NAMALWA (cell line): Measurements from ENCODE around the gene CLOCK.
"Not testable (repeated sequence)": the region's sequence is repeated elsewhere in the genome, so short reads cannot be mapped to it uniquely, and the experiment has no call there.

Experiments used
- DNase-seq: peaks from one replicate; pipeline ENCODE4 v3.0.0-alpha.2; 2015; ENCODE audit warnings: low spot score

The CLOCK gene

DNA sequence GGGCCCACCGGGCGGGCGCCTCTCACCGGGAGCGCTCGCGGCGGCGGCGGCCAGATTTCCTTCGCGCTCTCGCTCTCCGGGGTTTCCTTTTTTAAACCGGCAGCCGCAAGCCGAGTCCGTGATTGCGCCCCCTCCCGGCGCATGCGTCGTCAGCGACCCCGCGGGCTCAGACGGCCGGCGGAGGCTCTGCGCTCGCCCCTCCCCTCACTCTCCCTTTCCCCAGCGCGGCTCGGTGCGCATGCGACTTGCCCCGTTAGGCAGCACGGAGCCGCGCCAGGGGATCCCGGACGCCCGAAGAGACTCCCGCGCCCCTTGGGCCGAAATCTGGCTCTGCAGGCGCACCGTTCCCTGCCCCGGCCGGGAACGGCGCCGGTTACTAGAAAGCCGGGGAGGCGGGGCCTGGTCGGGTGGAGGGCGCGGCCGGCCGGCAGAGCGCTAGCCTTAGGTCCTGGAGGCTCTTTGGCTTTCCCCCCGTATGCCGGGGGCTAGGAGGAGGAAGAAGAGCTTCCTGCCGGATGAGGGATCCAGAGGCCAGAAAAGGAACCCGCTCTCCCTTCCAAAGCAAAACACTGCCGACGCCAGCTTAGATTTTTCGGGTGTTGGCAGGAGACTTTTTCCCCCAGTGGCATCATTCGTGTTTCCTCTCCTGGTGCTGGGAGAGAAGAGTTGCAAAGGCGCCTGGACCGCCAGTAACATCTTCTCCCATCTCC lies at the start of gene CLOCK:
Gene CLOCK (minus strand): TSS at position 154 of the 710 bp plus-strand sequence. CDS start 64,124 bp downstream, outside the sequence.
- DNase-seq = peak; percentile 89

DNA sequence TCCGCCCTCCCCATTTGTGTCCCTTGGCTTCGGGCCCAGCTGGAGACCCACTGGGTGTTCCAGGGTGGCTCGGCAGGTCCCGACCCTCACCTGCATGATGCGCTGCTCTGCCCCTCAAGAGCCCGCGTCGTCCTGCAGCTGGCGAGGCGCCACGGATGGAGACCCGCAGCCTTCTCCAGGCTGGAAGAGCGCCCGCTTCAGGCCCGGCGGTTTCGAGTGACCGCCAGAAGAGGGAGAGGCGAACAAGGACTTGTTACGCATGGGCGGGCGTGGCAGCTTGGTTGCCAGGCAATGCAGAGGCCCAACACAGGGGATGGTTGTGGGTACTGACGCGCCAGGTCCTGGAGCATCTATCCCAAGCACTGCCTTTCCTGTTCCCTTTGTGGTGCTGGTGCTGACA lies 45.3 kb upstream of the CLOCK start, which contains the start of gene PDCL2:
Gene PDCL2 (minus strand): TSS at position 232 of the 400 bp plus-strand sequence. CDS start 136 bp downstream, at position 96.
- no peak for DNase-seq

- DNase-seq = no peak
Measured at GRCh38 chr4:55588160-55588559, 41.5 kb upstream of the CLOCK start.

DNA sequence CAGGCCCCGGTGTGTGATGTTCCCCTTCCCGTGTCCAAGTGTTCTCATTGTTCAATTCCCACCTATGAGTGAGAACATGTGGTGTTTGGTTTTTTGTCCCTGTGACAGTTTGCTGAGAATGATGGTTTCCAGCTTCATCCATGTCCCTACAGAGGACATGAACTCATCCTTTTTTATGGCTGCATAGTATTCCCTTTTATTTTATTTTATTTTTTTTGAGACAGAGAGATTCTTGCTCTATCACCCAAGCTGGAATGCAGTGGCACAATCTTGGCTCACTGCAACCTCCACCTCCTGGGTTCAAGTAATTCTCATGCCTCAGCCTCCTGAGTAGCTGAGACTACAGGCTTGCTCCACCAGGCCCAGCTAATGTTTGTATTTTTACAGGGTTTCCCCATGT lies 36.1 kb upstream of the CLOCK start:
- DNase-seq = not testable (repeated sequence)

GRCh38 chr4:55578341-55579010 lies 31.8 kb upstream of the CLOCK start:
- DNase-seq = no peak

DNA sequence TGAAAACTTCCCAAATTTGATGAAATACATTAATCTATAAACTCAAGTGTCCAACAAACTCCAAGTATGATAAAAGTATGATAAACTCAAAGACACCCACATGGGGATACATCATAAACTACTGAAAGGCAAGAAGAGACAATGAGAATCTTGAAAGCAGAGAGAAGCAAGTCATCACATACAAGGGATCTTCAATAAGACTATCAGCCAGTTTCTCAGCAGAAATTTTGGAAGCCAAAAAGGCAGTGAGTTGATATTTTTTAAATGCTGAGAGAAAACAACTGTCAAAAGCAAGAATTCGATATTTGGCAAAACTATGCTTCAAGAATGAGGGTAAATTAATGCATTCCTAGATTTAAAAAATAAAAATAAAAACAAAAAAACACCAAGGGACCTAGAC lies 28.8 kb upstream of the CLOCK start:
- no peak for DNase-seq

DNA sequence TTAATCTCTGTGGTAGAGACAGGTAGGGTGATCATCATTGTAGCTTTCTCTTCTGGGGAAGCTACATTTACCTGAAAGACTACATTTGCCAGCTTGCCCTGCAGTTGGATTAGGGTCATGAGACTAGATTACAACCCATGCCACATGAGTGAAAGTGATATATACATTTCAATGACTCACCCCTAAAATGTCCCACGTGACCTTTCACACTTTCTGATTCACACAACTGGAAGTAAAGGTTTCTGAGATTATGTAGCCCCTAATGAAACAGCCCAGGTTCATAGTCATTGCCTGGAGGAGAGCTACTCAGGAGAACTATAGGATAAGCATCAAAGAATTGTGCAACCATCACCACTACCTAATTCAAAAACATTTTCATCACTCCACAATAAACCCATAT lies 27.5 kb upstream of the CLOCK start:
- DNase-seq = no peak

- no peak for DNase-seq
Measured at GRCh38 chr4:55571806-55572205, 25.1 kb upstream of the CLOCK start.

DNA sequence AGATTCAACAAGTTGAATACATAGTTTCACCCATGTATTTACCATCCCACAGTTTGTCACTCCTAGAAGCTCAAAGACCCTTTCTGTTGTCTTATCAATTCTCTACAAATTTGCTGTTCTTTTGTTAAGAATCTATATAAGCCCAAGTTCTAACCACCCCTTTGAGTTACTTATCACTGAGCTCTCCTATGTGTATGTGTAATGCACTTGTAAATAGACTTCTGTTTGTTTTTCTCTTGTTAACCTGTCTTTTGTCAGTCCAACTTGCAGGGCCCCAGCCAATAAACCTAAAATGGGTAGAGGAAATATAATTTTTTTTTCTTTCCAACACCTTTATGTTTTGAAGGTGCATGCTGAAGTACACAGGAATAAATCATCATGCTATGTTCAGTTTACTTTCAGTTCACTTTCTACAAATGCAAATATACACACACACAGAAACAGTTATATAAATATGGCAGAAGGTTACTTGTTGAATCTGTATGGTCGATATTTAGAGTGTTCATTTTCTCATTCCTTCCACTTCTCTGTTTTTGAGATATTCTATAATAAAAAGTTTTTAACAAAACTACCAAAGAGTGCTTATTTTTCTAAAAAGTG lies 22.3 kb upstream of the CLOCK start:
- no peak for DNase-seq

GRCh38 chr4:55561889-55562288 lies 15.2 kb upstream of the CLOCK start:
- DNase-seq = peak; percentile 80

DNA sequence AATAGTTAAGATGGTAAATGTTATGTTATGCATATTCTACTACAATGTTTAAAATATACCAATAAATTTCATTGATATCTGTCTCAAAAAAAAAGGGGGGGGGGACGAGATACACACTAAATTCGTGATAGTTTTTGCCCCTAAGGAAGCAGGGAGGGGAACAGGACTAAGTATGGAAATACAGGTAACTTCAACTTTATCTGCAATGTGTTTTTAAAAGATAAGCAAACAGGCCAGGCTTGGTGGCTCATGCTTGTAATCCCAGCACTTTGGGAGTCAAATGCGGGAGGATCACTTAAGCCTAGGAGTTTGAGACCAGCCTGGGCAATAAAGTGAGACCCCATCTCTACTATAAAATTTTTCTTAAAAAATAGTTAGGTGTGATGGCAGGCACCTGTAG lies 13.4 kb upstream of the CLOCK start:
- no peak for DNase-seq

- peak; percentile 51 for DNase-seq
Measured at GRCh38 chr4:55554453-55555030, 7.8 kb upstream of the CLOCK start.

- DNase-seq = no peak
Measured at GRCh38 chr4:55553441-55554201, 6.9 kb upstream of the CLOCK start.

- peak; percentile 31 for DNase-seq
Measured at GRCh38 chr4:55551964-55552363, 5.3 kb upstream of the CLOCK start.

DNA sequence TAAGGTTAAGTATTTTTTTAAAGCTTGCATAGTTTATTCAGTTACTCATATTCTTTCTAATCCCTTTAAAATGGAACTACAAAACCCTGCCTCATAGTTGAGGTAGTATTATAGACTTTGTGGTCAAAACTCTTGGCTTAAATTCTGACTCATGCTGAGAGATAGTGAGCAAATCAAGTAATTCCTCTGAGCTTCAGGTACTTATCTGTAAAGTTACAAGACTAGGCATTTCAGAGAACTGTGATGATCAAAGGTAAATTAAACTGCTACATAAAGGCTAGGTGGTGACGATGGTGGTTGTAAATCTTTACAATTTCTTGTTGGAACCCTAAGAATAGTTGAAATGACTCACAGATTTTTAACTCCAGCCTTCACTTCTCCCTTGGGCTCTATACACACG lies 3.2 kb upstream of the CLOCK start:
- no peak for DNase-seq

DNA sequence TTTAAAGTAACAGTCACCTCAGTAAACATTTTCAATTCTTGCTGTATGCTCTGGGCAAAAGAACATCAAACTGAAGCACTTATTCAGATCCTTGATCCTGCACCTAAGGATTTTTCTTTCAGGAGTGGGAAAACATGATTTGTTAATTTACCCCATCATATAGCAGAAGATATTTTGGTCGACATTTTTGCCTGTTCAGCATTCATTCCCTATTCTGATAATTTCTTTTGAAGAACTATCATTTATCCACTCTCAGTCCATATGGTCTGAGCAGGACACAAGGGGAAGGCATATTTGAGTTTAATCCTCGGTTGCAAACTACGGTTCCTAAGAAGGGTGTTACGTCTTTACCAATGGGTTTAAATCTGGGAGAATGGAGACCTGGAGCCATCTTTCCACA lies 1.2 kb upstream of the CLOCK start:
- no peak for DNase-seq

- DNase-seq = no peak
Measured at GRCh38 chr4:55547466-55547770, 709 bp upstream of the CLOCK start.

DNA sequence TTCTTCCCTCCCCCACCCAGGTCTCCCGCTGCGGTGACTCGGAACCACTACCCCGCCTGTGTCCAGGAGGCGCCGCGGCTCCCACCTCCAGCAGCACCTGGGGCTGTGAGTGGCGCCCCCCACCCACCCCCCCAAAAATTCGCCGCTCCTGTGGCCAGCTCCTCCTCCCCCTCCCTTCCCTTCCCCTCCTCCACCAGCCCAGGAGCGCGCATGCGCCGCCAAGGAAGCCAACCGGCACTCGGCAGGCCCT lies 278 bp downstream of the CLOCK start:
- DNase-seq = no peak

- DNase-seq = peak; percentile 73
Measured at GRCh38 chr4:55545641-55546505, 836 bp downstream of the CLOCK start.

DNA sequence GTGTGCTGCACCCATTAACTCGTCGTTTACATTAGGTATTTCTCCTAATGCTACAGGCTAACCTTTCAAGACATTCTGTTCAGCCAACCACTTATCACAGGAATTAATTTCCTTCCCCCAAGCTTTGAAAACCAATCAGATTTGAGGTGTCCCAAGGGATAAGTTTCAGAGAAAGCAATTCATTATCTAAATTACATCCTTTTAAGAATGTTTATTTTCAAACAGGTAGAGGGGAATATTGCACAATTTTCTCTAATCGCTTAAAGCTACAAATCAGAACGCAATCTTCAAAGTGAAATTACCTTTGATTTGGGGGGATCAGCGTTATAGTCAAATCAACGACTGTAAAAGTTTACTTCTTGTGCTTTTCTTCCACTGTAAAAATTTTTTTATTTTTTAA lies 1.6 kb downstream of the CLOCK start:
- no peak for DNase-seq

DNA sequence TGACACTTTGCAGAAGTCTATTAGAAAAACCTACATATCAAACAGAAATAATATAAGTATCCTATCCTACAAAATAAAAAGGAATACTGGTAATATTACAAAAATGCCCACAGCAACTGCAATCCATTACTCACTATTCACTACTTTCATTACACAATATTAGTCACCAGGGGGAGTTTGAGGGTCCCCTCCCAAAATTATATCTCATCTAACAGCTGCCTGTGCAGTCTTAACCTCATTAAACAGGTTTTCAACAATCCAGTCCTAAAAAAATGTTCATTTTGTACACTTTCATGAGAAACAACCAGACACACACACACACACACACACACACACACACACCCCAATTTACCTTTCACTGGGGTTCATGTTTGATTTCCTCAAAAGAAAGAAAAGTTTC lies 2.9 kb downstream of the CLOCK start:
- peak; percentile 61 for DNase-seq

GRCh38 chr4:55540271-55540670 lies 6.4 kb downstream of the CLOCK start:
- no peak for DNase-seq
